ENCODE results near the gene BST2. TPM values are rescaled to one million over a fixed set of nuclear protein-coding genes. Genes with fewer than 3 reads are reported as not detected.

The BST2 gene
- total RNA-seq, 3 donors from 2014 or later = 90.1 to 131 (median 127) TPM

- peaks cover 0 to 2% of the 10 kb centered on the region in 2 donors for H3K4me1 ChIP-seq
- peak; percentile 87 to 93 for DNase-seq (ENCODE audit: low spot score in 2 of 2)
- peaks cover 0 to 2% of the 10 kb centered on the region in 2 donors for H3K27me3 ChIP-seq
- H3K36me3 ChIP-seq = no peaks in the 10 kb centered on the region
- H3K4me3 ChIP-seq = peak overlapping the region; percentile 38 to 69 (median 59)
- H3K27ac ChIP-seq = peak overlapping the region; percentile 15 to 45
- H3K9me3 ChIP-seq = no peaks in the 10 kb centered on the region
- TF ChIP-seq POLR2AphosphoS5 (IDR thresholded peaks at IDR 0.05) (no peak), CTCF (IDR thresholded peaks at IDR 0.05) (peak; percentile 20 to 74 (median 24))
- intact Hi-C loops (cut with DNase I; ENCODE audit: low total_unique reads) = no loop called here
Observed at GRCh38 chr19:17390665-17391370, 14.6 kb downstream of the BST2 start.

GRCh38 chr19:17389957-17390664, 15.3 kb downstream of the BST2 start:
- intact Hi-C loops (cut with DNase I; ENCODE audit: low total_unique reads) = loop anchor here (10.0 kb wide), 1 partner anchor 85 kb away; the partner anchor contains the start of genes ABHD8, DDA1 and MRPL34
- Histone ChIP-seq H3K27ac (peak overlapping the region; percentile 15 to 45), H3K36me3 (no peaks in the 10 kb centered on the region), H3K27me3 (peaks cover 0 to 2% of the 10 kb centered on the region in 2 donors), H3K4me1 (peaks cover 0 to 2% of the 10 kb centered on the region in 2 donors), H3K9me3 (no peaks in the 10 kb centered on the region), H3K4me3 (peak overlapping the region; percentile 38 to 69 (median 59))
- TF ChIP-seq CTCF (IDR thresholded peaks at IDR 0.05) (no peak), POLR2AphosphoS5 (IDR thresholded peaks at IDR 0.05) (no peak), POLR2A (IDR thresholded peaks at IDR 0.05) (no peak)
- DNase-seq (ENCODE audit: low spot score in 2 of 2) = no peak

- no peak for DNase-seq (ENCODE audit: low spot score in 2 of 2)
- TF ChIP-seq POLR2AphosphoS5 (IDR thresholded peaks at IDR 0.05) = no peak
- TF ChIP-seq CTCF (IDR thresholded peaks at IDR 0.05) = no peak
- no peak for TF ChIP-seq POLR2A (IDR thresholded peaks at IDR 0.05)
- intact Hi-C loops (cut with DNase I; ENCODE audit: low total_unique reads) = loop anchor here (10.0 kb wide), 1 partner anchor 84 kb away; the partner anchor contains the start of genes ABHD8, DDA1 and MRPL34
- Histone ChIP-seq H3K4me1 (peaks cover 0 to 2% of the 10 kb centered on the region in 2 donors), H3K36me3 (no peaks in the 10 kb centered on the region), H3K27me3 (peaks cover 0 to 2% of the 10 kb centered on the region in 2 donors), H3K4me3 (no peak overlapping the region), H3K27ac (no peak overlapping the region), H3K9me3 (no peaks in the 10 kb centered on the region)
Observed at GRCh38 chr19:17389288-17389687, 16.1 kb downstream of the BST2 start.

- Histone ChIP-seq H3K27ac (no peak overlapping the region), H3K9me3 (no peaks in the 10 kb centered on the region), H3K4me3 (no peak overlapping the region), H3K4me1 (peaks cover 0 to 2% of the 10 kb centered on the region in 2 donors), H3K27me3 (no peaks in the 10 kb centered on the region), H3K36me3 (no peaks in the 10 kb centered on the region)
- peak in 1 of 2 donors; percentile 59 for DNase-seq (ENCODE audit: low spot score in 2 of 2)
- intact Hi-C loops (cut with DNase I; ENCODE audit: low total_unique reads) = loop anchor here (10.0 kb wide), 1 partner anchor 81 kb away; the partner anchor contains the start of genes ABHD8, DDA1 and MRPL34
- no peak for TF ChIP-seq POLR2AphosphoS5 (IDR thresholded peaks at IDR 0.05)
- TF ChIP-seq CTCF (IDR thresholded peaks at IDR 0.05) = peak; percentile 68 to 88 (median 83)
- no peak for TF ChIP-seq POLR2A (IDR thresholded peaks at IDR 0.05)
Observed at GRCh38 chr19:17385878-17386611, 19.4 kb downstream of the BST2 start.
